Thyroid gland (tissue), 4 donors: Measurements from ENCODE around the gene PCSK2. TPM values are rescaled to one million over a fixed set of nuclear protein-coding genes. Genes with fewer than 3 reads are reported as not detected.

Source experiments
- DNase-seq, 2 donors: peaks; one replicate each; pipeline ENCODE4 v3.0.0-alpha.2; 2019
- H3K27ac ChIP-seq, 3 donors: fragments of 200-600 bp; sonication (generic); 1 replicate in 2 of 3; 2 replicates in 1 of 3; pipeline ENCODE4 v1.5.1; 2016 to 2019; ENCODE audit warnings: mild to moderate bottlenecking in 1 of 3, moderate library complexity in 1 of 3
- H3K27me3 ChIP-seq: fragments of 200-600 bp; sonication (generic); one replicate; pipeline ENCODE4 v1.5.1; 2019
- H3K36me3 ChIP-seq, 2 donors: fragments of 200-600 bp; sonication (generic); one replicate each; pipeline ENCODE4 v1.5.1; 2016 to 2019
- H3K4me1 ChIP-seq, 2 donors: fragments of 200-600 bp; sonication (generic); one replicate each; pipeline ENCODE4 v1.5.1; 2017 to 2019
- H3K4me3 ChIP-seq, 3 donors: fragments of 200-600 bp; sonication (generic); replicated peaks in 1 of 3; 1 replicate in 2 of 3; 2 replicates in 1 of 3; pipeline ENCODE4 v1.5.1; 2016; ENCODE audit warnings: mild to moderate bottlenecking in 1 of 3
- H3K9me3 ChIP-seq: fragments of 200-600 bp; sonication (generic); one replicate; pipeline ENCODE4 v1.5.1; 2017
- POLR2A ChIP-seq, 2 donors: fragments of 450-650 bp; IDR thresholded peaks; one replicate each; pipeline ENCODE4 v1.6.1; 2017; ENCODE audit warnings: antibody characterized with exemption in 2 of 2, mild to moderate bottlenecking in 2 of 2, moderate library complexity in 1 of 2
- WGBS, 2 donors: methylation state at CpG; one replicate each; pipeline ENCODE4 v1.1.5; 2017; 5-methylcytosine and 5-hydroxymethylcytosine counted together
- intact Hi-C: fragments of 100-400 bp; cut with DNase I; formaldehyde crosslinking; loops from one replicate; pipeline ENCODE4 v1.15.1; 2023
- total RNA-seq, 4 donors: library from RNA; depleted of rRNA; stranded (reverse); fragments of >200 nt; gene quantifications; one replicate each; pipeline ENCODE4 v1.2.3, GENCODE V29; 2016
- TF ChIP-seq, protein P1 (sequence below), 6 experiments: fragments of 200-600 bp in 3 of 6; fragments of 450-650 bp in 3 of 6; sonication (generic) in 3 of 6; IDR thresholded peaks; one replicate each; pipeline ENCODE4 v1.5.1; 2016 to 2019; ENCODE audit warnings: antibody characterized with exemption in 6 of 6, mild to moderate bottlenecking in 2 of 6, inconsistent platforms in 1 of 6, moderate library complexity in 1 of 6

Gene PCSK2
- total RNA-seq, 4 donors from 2014 or later, result 43.2 to 242 (median 112) TPM

DNA sequence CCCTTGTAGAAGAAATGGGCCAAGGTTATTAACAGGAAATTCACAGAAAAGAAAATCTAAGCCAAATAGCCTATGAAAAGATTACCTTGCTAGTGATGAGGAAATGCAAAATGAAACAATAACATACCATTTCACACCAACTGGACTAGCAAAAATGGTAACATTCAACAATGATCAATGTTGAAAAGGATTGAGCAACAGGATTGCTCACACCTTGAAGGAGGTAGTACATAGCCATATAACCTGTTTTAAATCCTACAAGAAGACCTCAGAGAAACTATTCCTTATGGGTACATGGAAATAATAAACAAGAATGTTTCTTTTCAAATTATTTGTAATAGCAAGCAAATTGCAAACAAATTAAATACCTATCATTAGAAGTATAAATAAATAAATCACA, 196.9 kb downstream of the PCSK2 start:
- no peak for TF ChIP-seq POLR2A (IDR thresholded peaks at IDR 0.05)
- TF ChIP-seq, protein P1, sequence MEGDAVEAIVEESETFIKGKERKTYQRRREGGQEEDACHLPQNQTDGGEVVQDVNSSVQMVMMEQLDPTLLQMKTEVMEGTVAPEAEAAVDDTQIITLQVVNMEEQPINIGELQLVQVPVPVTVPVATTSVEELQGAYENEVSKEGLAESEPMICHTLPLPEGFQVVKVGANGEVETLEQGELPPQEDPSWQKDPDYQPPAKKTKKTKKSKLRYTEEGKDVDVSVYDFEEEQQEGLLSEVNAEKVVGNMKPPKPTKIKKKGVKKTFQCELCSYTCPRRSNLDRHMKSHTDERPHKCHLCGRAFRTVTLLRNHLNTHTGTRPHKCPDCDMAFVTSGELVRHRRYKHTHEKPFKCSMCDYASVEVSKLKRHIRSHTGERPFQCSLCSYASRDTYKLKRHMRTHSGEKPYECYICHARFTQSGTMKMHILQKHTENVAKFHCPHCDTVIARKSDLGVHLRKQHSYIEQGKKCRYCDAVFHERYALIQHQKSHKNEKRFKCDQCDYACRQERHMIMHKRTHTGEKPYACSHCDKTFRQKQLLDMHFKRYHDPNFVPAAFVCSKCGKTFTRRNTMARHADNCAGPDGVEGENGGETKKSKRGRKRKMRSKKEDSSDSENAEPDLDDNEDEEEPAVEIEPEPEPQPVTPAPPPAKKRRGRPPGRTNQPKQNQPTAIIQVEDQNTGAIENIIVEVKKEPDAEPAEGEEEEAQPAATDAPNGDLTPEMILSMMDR (IDR thresholded peaks at IDR 0.05), result no peak
- no peaks in the 10 kb centered on the region for H3K9me3 ChIP-seq
- intact Hi-C loops, result no loop called here

DNA sequence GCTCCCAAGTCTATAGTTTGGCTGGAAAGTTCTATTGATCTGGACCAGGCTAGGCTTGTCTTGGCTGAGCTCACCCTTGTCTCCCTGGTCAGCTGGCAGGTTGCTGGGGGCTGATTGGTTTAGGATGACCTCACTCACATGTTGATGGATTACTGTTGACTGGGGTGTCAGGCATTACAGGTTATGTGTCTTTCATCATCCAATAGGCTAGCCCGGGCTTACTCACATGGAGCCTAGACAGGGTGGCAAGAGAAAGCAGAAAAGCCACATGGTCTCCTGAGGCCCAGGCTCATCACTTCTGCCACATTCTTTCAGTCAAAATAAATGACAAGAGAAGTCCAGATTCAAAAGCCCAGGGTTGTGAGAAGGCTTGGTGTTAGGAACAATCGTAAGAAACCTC, 200.8 kb downstream of the PCSK2 start:
- intact Hi-C loops, result no loop called here
- no peak for DNase-seq
- Histone ChIP-seq H3K9me3 (no peaks in the 10 kb centered on the region), H3K4me1 (peaks cover 0 to 7% of the 10 kb centered on the region in 2 donors), H3K27ac (no peak overlapping the region), H3K4me3 (no peak overlapping the region), H3K27me3 (no peaks in the 10 kb centered on the region), H3K36me3 (no peaks in the 10 kb centered on the region)
- WGBS, 2 donors, result 91 to 94% methylated on average over 2 of the region's 2 CpGs
- TF ChIP-seq POLR2A (IDR thresholded peaks at IDR 0.05), result no peak
- TF ChIP-seq, protein P1 (IDR thresholded peaks at IDR 0.05), result no peak

More for the DNA sequence above, 196.9 kb downstream of the PCSK2 start:
- no peaks in the 10 kb centered on the region for H3K36me3 ChIP-seq
- no peaks in the 10 kb centered on the region for H3K27me3 ChIP-seq
- H3K27ac ChIP-seq, result no peak overlapping the region
- no peaks in the 10 kb centered on the region for H3K4me1 ChIP-seq
- DNase-seq, result no peak
- H3K4me3 ChIP-seq, result no peak overlapping the region

- H3K27ac ChIP-seq, result no peak overlapping the region
- TF ChIP-seq POLR2A (IDR thresholded peaks at IDR 0.05), result no peak
- TF ChIP-seq, protein P1 (IDR thresholded peaks at IDR 0.05), result no peak
- no peak overlapping the region for H3K4me3 ChIP-seq
- peaks cover 0 to 7% of the 10 kb centered on the region in 2 donors for H3K4me1 ChIP-seq
- no peak for DNase-seq
- intact Hi-C loops, result loop anchor here (5.0 kb wide), 1 partner anchor 628 kb away; no protein-coding TSS in a partner anchor
- no peaks in the 10 kb centered on the region for H3K27me3 ChIP-seq
- H3K9me3 ChIP-seq, result no peaks in the 10 kb centered on the region
- no peaks in the 10 kb centered on the region for H3K36me3 ChIP-seq
- WGBS, 2 donors, result 71 to 76% methylated on average over 3 of the region's 3 CpGs
Observed at GRCh38 chr20:17430125-17430950, 203.5 kb downstream of the PCSK2 start.

DNA sequence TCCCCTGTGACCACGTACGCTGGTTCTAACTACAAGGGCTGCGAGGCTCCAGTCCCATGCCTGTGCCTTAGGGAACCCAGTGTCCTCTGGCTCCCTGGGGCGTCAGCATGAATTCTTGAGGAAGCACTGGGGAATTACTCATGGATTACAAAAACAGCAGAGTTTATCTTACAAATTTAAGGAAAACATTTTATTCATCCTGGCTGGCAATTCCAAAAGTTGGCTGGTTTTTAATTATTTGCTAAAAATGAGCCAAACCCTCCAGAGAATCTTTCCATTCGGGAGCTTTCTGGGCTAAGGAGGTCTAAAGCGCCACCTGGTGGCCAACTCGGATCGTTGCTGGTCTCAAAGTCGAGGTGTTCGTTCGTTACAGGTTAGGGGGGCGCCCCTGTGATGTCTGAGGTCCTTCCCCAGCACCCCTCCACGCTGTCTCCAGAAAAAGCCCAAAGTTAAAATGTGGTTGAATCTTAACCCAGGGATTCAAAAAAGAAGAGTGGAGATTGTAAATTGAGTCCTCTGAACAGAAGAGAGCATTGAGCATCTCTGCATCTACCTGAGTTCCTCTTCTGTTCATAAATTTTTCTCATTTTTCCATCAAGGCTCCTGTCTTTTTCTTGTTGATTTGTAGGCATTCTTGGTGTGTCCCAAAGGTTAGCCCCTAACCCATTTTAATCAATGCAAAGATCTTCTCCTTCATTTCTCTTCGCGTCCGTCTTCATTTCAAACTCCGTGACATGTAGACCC, 205.0 kb downstream of the PCSK2 start:
- no peaks in the 10 kb centered on the region for H3K36me3 ChIP-seq
- no peaks in the 10 kb centered on the region for H3K27me3 ChIP-seq
- peak; percentile 58 to 69 for DNase-seq
- intact Hi-C loops, result loop anchor here (5.0 kb wide), 1 partner anchor 629 kb away; no protein-coding TSS in a partner anchor
- no peaks in the 10 kb centered on the region for H3K9me3 ChIP-seq
- TF ChIP-seq, protein P1 (IDR thresholded peaks at IDR 0.05), result peak; percentile 65 to 90 (median 88)
- TF ChIP-seq POLR2A (IDR thresholded peaks at IDR 0.05), result no peak
- no peak overlapping the region for H3K27ac ChIP-seq
- WGBS, 2 donors, result 36% methylated on average over 17 of the region's 17 CpGs
- no peak overlapping the region for H3K4me3 ChIP-seq
- peaks cover 0 to 7% of the 10 kb centered on the region in 2 donors for H3K4me1 ChIP-seq

DNA sequence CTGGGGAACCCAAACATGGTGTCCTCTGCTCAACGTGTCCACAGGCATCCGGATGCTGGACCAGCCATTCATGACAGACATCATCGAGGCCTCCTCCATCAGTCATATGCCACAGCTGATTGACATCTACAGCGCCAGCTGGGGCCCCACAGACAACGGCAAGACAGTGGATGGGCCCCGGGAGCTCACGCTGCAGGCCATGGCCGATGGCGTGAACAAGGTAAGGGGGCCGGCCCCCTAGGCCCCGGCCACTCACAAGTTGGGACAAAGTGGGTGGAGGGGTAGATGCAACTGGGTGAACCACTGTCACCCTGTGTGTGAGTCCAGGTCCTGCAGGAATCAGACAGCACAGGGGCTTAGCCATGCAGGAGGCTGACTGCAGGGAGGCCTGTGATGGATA, 209.8 kb downstream of the PCSK2 start:
- no peaks in the 10 kb centered on the region for H3K27me3 ChIP-seq
- DNase-seq, result no peak
- intact Hi-C loops, result no loop called here
- WGBS, 2 donors, result 92 to 98% methylated on average over 10 to 11 of the region's 11 CpGs
- H3K9me3 ChIP-seq, result no peaks in the 10 kb centered on the region
- H3K36me3 ChIP-seq, result no peaks in the 10 kb centered on the region
- H3K27ac ChIP-seq, result no peak overlapping the region
- peaks cover 0 to under 1% of the 10 kb centered on the region in 2 donors for H3K4me1 ChIP-seq
- TF ChIP-seq, protein P1 (IDR thresholded peaks at IDR 0.05), result no peak
- TF ChIP-seq POLR2A (IDR thresholded peaks at IDR 0.05), result no peak
- no peak overlapping the region for H3K4me3 ChIP-seq
